MM.1S (cell line): Measurements from ENCODE around the gene PPP3R2.

Source experiments
- DNase-seq: peaks from one replicate; pipeline ENCODE4 v3.0.0-alpha.2; 2015
- H2AFZ ChIP-seq: fragments of 300-600 bp; sonication (generic); 2 replicates; pipeline ENCODE4 v1.6.0; 2016; ENCODE audit warnings: antibody characterized with exemption, low read length
- H3F3A ChIP-seq: fragments of 300-600 bp; sonication (generic); 2 replicates; pipeline ENCODE4 v1.6.1; 2016; ENCODE audit warnings: mild to moderate bottlenecking, antibody characterized with exemption, low read length, moderate library complexity, mixed read lengths; ENCODE audit not compliant: insufficient read depth
- H3K27ac ChIP-seq: fragments of 300-600 bp; sonication (generic); 2 replicates; pipeline ENCODE4 v1.5.1; 2016; ENCODE audit warnings: mild to moderate bottlenecking, low read length
- H3K27me3 ChIP-seq: fragments of 300-600 bp; sonication (generic); replicated peaks from 2 replicates; pipeline ENCODE4 v1.6.0; 2016; ENCODE audit warnings: low read length; ENCODE audit not compliant: insufficient read depth
- H3K36me3 ChIP-seq: fragments of 300-600 bp; sonication (generic); replicated peaks from 2 replicates; pipeline ENCODE4 v1.6.1; 2016; ENCODE audit warnings: mild to moderate bottlenecking, low read length, mixed read lengths; ENCODE audit not compliant: insufficient read depth
- H3K4me1 ChIP-seq: fragments of 300-600 bp; sonication (generic); 2 replicates; pipeline ENCODE4 v1.6.1; 2016; ENCODE audit warnings: low read length, mixed read lengths
- H3K4me2 ChIP-seq: fragments of 300-600 bp; sonication (generic); 2 replicates; pipeline ENCODE4 v1.6.0; 2016; ENCODE audit warnings: low read depth, low read length
- H3K4me3 ChIP-seq: fragments of 300-600 bp; sonication (generic); 2 replicates; pipeline ENCODE4 v1.5.1; 2016; ENCODE audit warnings: low read length, mixed read lengths
- H3K79me2 ChIP-seq: fragments of 300-600 bp; sonication (generic); 2 replicates; pipeline ENCODE4 v1.6.1; 2016; ENCODE audit warnings: mixed run types, low read length, mixed read lengths
- H3K9ac ChIP-seq: fragments of 300-600 bp; sonication (generic); 2 replicates; pipeline ENCODE4 v1.6.1; 2016; ENCODE audit warnings: low read length, mixed read lengths
- H3K9me2 ChIP-seq: fragments of 300-600 bp; sonication (generic); replicated peaks from 2 replicates; pipeline ENCODE4 v1.6.1; 2016; ENCODE audit warnings: mild to moderate bottlenecking, low read length, mixed read lengths; ENCODE audit not compliant: insufficient read depth
- H3K9me3 ChIP-seq: fragments of 300-600 bp; sonication (generic); replicated peaks from 2 replicates; pipeline ENCODE4 v1.6.1; 2016; ENCODE audit warnings: mild to moderate bottlenecking, low read length, mixed read lengths; ENCODE audit not compliant: insufficient read depth
- H4K20me1 ChIP-seq: fragments of 300-600 bp; sonication (generic); 2 replicates; pipeline ENCODE4 v1.6.1; 2016; ENCODE audit warnings: mild to moderate bottlenecking, low read length, moderate library complexity, mixed read lengths; ENCODE audit not compliant: insufficient read depth
- EZH2 ChIP-seq: fragments of 300-600 bp; sonication (generic); optimal IDR thresholded peaks from 2 replicates; pipeline ENCODE3; 2017; ENCODE audit warnings: low read depth, mild to moderate bottlenecking, antibody characterized with exemption, low read length, mixed read lengths
- EZH2phosphoT487 ChIP-seq: fragments of 300-600 bp; sonication (generic); IDR thresholded peaks from 2 replicates; pipeline ENCODE4 v1.6.1; 2018; ENCODE audit warnings: antibody characterized with exemption, low read length
- TF ChIP-seq, protein P1 (sequence below): fragments of 300-600 bp; sonication (generic); IDR thresholded peaks from 2 replicates; pipeline ENCODE4 v1.5.1; 2016; ENCODE audit warnings: antibody characterized with exemption, low read length, mixed read lengths

Gene PPP3R2, protein sequence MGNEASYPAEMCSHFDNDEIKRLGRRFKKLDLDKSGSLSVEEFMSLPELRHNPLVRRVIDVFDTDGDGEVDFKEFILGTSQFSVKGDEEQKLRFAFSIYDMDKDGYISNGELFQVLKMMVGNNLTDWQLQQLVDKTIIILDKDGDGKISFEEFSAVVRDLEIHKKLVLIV

DNA sequence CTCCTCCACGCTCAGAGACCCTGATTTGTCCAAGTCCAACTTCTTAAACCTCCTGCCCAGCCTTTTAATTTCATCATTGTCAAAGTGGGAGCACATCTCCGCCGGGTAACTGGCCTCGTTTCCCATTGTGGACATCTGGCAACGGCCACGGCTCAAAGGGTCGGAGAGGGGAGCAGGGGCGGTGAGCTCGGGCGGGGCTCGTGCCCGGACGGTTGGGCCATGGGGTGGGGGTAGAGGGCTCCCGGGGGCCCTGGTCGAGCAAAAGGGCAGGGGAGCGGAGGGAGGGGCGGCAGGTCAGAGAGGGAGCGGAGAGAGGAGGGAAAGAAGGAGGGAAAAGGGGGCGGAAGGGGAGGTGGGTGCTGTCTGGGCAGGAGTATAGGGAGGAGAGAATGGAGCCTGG, at the start of gene PPP3R2:
TSS of gene PPP3R2 (minus strand) at position 174 of the 400 bp plus-strand sequence. CDS start at position 126, 48 bp downstream.
- no peak within 1 kb of the TSS for H3K4me3 ChIP-seq
- no peak within 1 kb of the TSS for H3K27ac ChIP-seq
- H3K27me3 ChIP-seq: no peaks in the 10 kb centered on the region
- no peak for DNase-seq
- H3K9me3 ChIP-seq: no peaks in the 10 kb centered on the region
- no peak within 1 kb of the TSS for H3K9ac ChIP-seq
- no peaks in the 10 kb centered on the region for H3F3A ChIP-seq
- H4K20me1 ChIP-seq: no peaks in the 10 kb centered on the region
- H3K4me2 ChIP-seq: no peak within 1 kb of the TSS
- H3K4me1 ChIP-seq: no peaks in the 10 kb centered on the region
- H3K9me2 ChIP-seq: no peaks in the 10 kb centered on the region
- no peaks in the 10 kb centered on the region for H3K79me2 ChIP-seq
- H3K36me3 ChIP-seq: no peaks in the 10 kb centered on the region
- H2AFZ ChIP-seq: no peak within 1 kb of the TSS
- TF ChIP-seq EZH2phosphoT487: no peak
- TF ChIP-seq EZH2: no peak
- TF ChIP-seq, protein P1, sequence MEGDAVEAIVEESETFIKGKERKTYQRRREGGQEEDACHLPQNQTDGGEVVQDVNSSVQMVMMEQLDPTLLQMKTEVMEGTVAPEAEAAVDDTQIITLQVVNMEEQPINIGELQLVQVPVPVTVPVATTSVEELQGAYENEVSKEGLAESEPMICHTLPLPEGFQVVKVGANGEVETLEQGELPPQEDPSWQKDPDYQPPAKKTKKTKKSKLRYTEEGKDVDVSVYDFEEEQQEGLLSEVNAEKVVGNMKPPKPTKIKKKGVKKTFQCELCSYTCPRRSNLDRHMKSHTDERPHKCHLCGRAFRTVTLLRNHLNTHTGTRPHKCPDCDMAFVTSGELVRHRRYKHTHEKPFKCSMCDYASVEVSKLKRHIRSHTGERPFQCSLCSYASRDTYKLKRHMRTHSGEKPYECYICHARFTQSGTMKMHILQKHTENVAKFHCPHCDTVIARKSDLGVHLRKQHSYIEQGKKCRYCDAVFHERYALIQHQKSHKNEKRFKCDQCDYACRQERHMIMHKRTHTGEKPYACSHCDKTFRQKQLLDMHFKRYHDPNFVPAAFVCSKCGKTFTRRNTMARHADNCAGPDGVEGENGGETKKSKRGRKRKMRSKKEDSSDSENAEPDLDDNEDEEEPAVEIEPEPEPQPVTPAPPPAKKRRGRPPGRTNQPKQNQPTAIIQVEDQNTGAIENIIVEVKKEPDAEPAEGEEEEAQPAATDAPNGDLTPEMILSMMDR: no peak

DNA sequence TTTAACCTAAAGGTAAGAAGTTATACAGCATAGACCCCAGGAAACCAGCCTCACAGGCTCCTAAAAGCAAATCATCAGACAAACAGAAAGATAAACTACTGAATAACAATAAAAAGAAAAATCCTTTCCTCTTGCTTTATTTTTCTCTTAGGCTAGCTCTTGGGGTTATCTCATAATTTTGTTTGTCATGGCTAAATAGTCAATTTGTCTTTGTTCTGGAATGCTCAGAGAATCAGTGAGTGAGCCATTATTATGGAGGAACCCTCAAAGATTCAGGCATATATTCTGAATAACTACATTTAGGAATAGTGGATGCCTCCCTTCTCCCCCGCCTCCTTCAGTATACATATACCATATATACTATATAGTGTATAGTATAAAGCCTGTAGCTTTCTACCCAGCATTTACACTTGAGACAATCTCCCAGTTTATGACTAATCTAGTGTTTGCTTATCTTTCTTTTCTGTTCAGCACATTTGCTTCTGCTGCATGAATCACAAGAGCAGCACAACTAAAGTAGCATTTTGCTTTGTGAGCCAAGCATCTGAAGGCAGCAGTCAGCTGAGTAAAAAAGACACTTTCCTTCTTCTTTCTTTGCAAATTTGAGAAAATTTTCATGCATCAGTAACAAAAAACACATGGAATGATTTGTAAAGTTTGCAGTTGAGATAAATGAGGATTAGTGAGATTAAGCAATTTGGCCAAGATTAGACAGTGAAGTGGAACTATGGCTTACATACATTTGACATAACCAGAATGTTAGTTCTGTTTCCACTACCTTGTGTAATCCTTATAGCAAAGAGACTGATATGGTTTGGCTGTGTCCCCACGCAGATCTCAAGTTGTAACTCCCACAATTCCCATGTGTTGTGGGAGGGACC, 45.3 kb upstream of the PPP3R2 start:
- no peaks in the 10 kb centered on the region for H3K79me2 ChIP-seq
- H3K4me3 ChIP-seq: no peak overlapping the region
- no peaks in the 10 kb centered on the region for H4K20me1 ChIP-seq
- no peak for DNase-seq
- H3K27me3 ChIP-seq: no peaks in the 10 kb centered on the region
- H3K36me3 ChIP-seq: no peaks in the 10 kb centered on the region
- no peak overlapping the region for H3K9ac ChIP-seq
- no peaks in the 10 kb centered on the region for H3K4me1 ChIP-seq
- no peak overlapping the region for H3K4me2 ChIP-seq
- no peaks in the 10 kb centered on the region for H3K9me3 ChIP-seq
- H3K27ac ChIP-seq: no peak overlapping the region
- H2AFZ ChIP-seq: no peak overlapping the region
- TF ChIP-seq EZH2: no peak
- no peak for TF ChIP-seq EZH2phosphoT487
- TF ChIP-seq, protein P1: no peak
- no peaks in the 10 kb centered on the region for H3K9me2 ChIP-seq
- H3F3A ChIP-seq: no peaks in the 10 kb centered on the region

DNA sequence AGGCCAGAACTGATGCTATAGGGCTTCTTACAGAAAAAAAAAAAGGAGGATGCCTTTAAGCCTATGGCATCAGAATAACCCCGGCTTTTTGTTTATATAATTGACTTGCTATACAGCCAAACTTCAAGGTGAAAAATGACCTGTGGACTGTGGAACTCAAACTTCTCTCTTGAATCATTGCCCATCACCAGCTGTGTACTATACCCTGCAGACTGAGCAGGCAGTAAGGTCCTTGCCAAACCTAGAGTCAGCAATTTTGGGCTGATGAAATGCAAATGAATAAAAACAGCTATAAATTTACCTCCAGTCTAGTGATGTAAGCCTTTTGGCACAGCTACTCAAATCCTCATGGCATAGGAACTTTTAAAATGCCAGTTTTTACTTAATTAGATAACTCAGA, 44.5 kb upstream of the PPP3R2 start:
- Histone ChIP-seq H3K4me1 (no peaks in the 10 kb centered on the region), H2AFZ (no peak overlapping the region), H3F3A (no peaks in the 10 kb centered on the region), H3K4me3 (no peak overlapping the region), H3K27ac (no peak overlapping the region), H3K27me3 (no peaks in the 10 kb centered on the region), H3K9me2 (no peaks in the 10 kb centered on the region), H3K9ac (no peak overlapping the region), H3K9me3 (no peaks in the 10 kb centered on the region), H3K36me3 (no peaks in the 10 kb centered on the region), H3K79me2 (no peaks in the 10 kb centered on the region), H4K20me1 (no peaks in the 10 kb centered on the region), H3K4me2 (no peak overlapping the region)
- no peak for DNase-seq
- no peak for TF ChIP-seq EZH2phosphoT487
- TF ChIP-seq, protein P1: no peak
